Mesenchymal stem cell (in vitro differentiated cells and primary cell): ENCODE data around the gene ANO6.

Experiments
- DNase-seq: peaks from one replicate; pipeline ENCODE4 v3.0.0-alpha.2; 2013
- H2AFZ ChIP-seq: one replicate; pipeline ENCODE4 v1.6.1; 2013; ENCODE audit warnings: low read depth, mild to moderate bottlenecking, control low read depth, inconsistent platforms, low read length, moderate library complexity
- H2AK5ac ChIP-seq: 2 replicates; pipeline ENCODE4 v1.6.1; 2013; ENCODE audit warnings: low read length, moderate library complexity, mild to moderate bottlenecking, inconsistent platforms; ENCODE audit not compliant: severe bottlenecking
- H2BK120ac ChIP-seq: one replicate; pipeline ENCODE4 v1.6.1; 2013; ENCODE audit warnings: low read depth, mild to moderate bottlenecking, inconsistent platforms, low read length, moderate library complexity
- H2BK12ac ChIP-seq, 2 experiments: one replicate each; pipeline ENCODE4 v1.6.1; 2013; ENCODE audit warnings: inconsistent platforms in 2 of 2, low read length in 2 of 2, mild to moderate bottlenecking in 2 of 2, moderate library complexity in 2 of 2, control low read depth in 1 of 2
- H2BK15ac ChIP-seq: one replicate; pipeline ENCODE4 v1.6.1; 2013; ENCODE audit warnings: mild to moderate bottlenecking, low read depth, inconsistent platforms; ENCODE audit not compliant: poor library complexity, severe bottlenecking
- H2BK5ac ChIP-seq: 2 replicates; pipeline ENCODE4 v1.6.1; 2013; ENCODE audit warnings: low read depth, mild to moderate bottlenecking, low read length, control low read depth, inconsistent platforms; ENCODE audit not compliant: poor library complexity, severe bottlenecking
- H3K14ac ChIP-seq, 2 experiments: one replicate each; pipeline ENCODE4 v1.6.1; 2013; ENCODE audit warnings: inconsistent platforms in 2 of 2, low read length in 2 of 2, control low read depth in 1 of 2, mild to moderate bottlenecking in 1 of 2, moderate library complexity in 1 of 2
- H3K18ac ChIP-seq, 2 experiments: one replicate each; pipeline ENCODE4 v1.6.1; 2013; ENCODE audit warnings: inconsistent platforms in 2 of 2, low read length in 2 of 2, control low read depth in 1 of 2, low read depth in 1 of 2, mild to moderate bottlenecking in 1 of 2
- H3K23ac ChIP-seq, 2 experiments: one replicate each; pipeline ENCODE4 v1.6.1; 2013; ENCODE audit warnings: inconsistent platforms in 2 of 2, low read length in 2 of 2, mild to moderate bottlenecking in 2 of 2, moderate library complexity in 2 of 2, control low read depth in 1 of 2
- H3K27ac ChIP-seq: 2 replicates; pipeline ENCODE4 v1.5.1; 2013; ENCODE audit warnings: mild to moderate bottlenecking, moderate library complexity, low read length, control low read depth, inconsistent platforms; ENCODE audit not compliant: poor library complexity, severe bottlenecking
- H3K27me3 ChIP-seq, 2 experiments: 2 replicates each; pipeline versions ENCODE4 v1.6.1 to v1.7.0; 2013; ENCODE audit warnings: low read length in 2 of 2, mild to moderate bottlenecking in 2 of 2, moderate library complexity in 2 of 2, control low read depth in 1 of 2, inconsistent platforms in 1 of 2; ENCODE audit not compliant: control insufficient read depth in 1 of 2, insufficient read depth in 1 of 2
- H3K36me3 ChIP-seq, 2 experiments: 2 replicates each; pipeline versions ENCODE4 v1.6.1 to v1.7.0; 2013; ENCODE audit warnings: low read length in 2 of 2, control low read depth in 1 of 2, inconsistent platforms in 1 of 2, low read depth in 1 of 2, mild to moderate bottlenecking in 1 of 2; ENCODE audit not compliant: insufficient read depth in 2 of 2, control insufficient read depth in 1 of 2
- H3K4ac ChIP-seq, 2 experiments: one replicate each; pipeline ENCODE4 v1.6.1; 2013; ENCODE audit warnings: inconsistent platforms in 2 of 2, low read length in 2 of 2, mild to moderate bottlenecking in 2 of 2, moderate library complexity in 2 of 2, control low read depth in 1 of 2, low read depth in 1 of 2
- H3K4me1 ChIP-seq: 2 replicates; pipeline ENCODE4 v1.6.1; 2013; ENCODE audit warnings: low read depth, low read length, control low read depth; ENCODE audit not compliant: control insufficient read depth, insufficient read depth
- H3K4me2 ChIP-seq: 2 replicates; pipeline ENCODE4 v1.6.1; 2013; ENCODE audit warnings: low read length, mild to moderate bottlenecking, inconsistent platforms; ENCODE audit not compliant: poor library complexity, severe bottlenecking
- H3K4me3 ChIP-seq, 2 experiments: 2 replicates each; pipeline versions ENCODE4 v1.5.1 to v1.7.0; 2013; ENCODE audit warnings: low read length in 2 of 2, mild to moderate bottlenecking in 2 of 2, control low read depth in 1 of 2, low read depth in 1 of 2; ENCODE audit not compliant: insufficient read depth in 1 of 2
- H3K79me1 ChIP-seq: replicated peaks from 2 replicates; pipeline ENCODE4 v1.6.1; 2013; ENCODE audit warnings: mild to moderate bottlenecking, control low read depth, low read length, inconsistent platforms; ENCODE audit not compliant: poor library complexity, severe bottlenecking
- H3K9ac ChIP-seq: 2 replicates; pipeline ENCODE4 v1.7.0; 2013; ENCODE audit warnings: mild to moderate bottlenecking, low read length, moderate library complexity
- H3K9me3 ChIP-seq: 2 replicates; pipeline ENCODE4 v1.7.0; 2013; ENCODE audit warnings: mild to moderate bottlenecking, low read length; ENCODE audit not compliant: control insufficient read depth
- H4K8ac ChIP-seq: one replicate; pipeline ENCODE4 v1.6.1; 2013; ENCODE audit warnings: inconsistent platforms, mild to moderate bottlenecking, low read length, moderate library complexity
- H4K91ac ChIP-seq: one replicate; pipeline ENCODE4 v1.6.1; 2013; ENCODE audit warnings: mild to moderate bottlenecking, low read length, inconsistent platforms
- WGBS: methylation state at CpG from one replicate; pipeline ENCODE4 v1.1.7; 2013; ENCODE audit warnings: mixed read lengths; 5-methylcytosine and 5-hydroxymethylcytosine counted together

Gene ANO6

DNA sequence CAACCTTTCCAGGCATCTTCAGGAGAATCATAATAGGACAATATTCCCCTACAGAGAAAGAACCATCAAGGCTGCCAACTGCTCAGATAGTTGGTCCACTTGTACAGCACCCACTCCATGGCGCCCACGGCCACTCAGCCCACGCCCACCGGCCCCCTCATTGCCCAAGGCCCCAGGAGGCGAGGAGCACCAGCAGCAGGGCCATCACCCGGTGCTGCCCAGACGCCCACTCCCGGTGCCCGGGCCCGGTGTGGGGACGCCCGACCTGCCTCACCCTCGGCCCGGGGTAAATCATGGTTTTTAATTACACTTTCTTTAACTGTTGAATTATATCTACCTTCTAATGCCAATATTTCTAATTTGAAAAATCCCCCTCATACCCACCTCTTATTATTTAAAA lies 41.3 kb upstream of the ANO6 start:
- Histone ChIP-seq H3K4me3 (no peak overlapping the region), H2BK120ac (no peak overlapping the region), H3K9ac (no peak overlapping the region), H3K18ac (no peak overlapping the region), H2AK5ac (no peak overlapping the region), H3K36me3 (peaks cover 0 to 5% of the 10 kb centered on the region in 2 experiments), H3K9me3 (peaks cover 42% of the 10 kb centered on the region), H2BK12ac (no peak overlapping the region), H3K4me2 (no peak overlapping the region), H4K8ac (no peak overlapping the region), H3K79me1 (no peaks in the 10 kb centered on the region), H3K14ac (no peak overlapping the region), H2BK15ac (no peak overlapping the region), H3K4ac (no peak overlapping the region), H2BK5ac (no peak overlapping the region), H3K4me1 (no peaks in the 10 kb centered on the region), H3K27me3 (no peaks in the 10 kb centered on the region), H2AFZ (no peak overlapping the region), H3K23ac (no peak overlapping the region), H4K91ac (no peak overlapping the region), H3K27ac (no peak overlapping the region)
- 96% methylated on average over 14 of the region's 14 CpGs for WGBS
- no peak for DNase-seq

GRCh38 chr12:45178771-45179170 lies 37.1 kb upstream of the ANO6 start:
- no peak overlapping the region for H2AK5ac ChIP-seq
- H3K4ac ChIP-seq, result no peak overlapping the region
- H2BK120ac ChIP-seq, result no peak overlapping the region
- peaks cover 46% of the 10 kb centered on the region for H3K9me3 ChIP-seq
- no peak overlapping the region for H3K4me2 ChIP-seq
- H3K14ac ChIP-seq, result no peak overlapping the region
- no peaks in the 10 kb centered on the region for H3K79me1 ChIP-seq
- H3K36me3 ChIP-seq, result peaks cover 0 to 5% of the 10 kb centered on the region in 2 experiments
- H3K4me1 ChIP-seq, result no peaks in the 10 kb centered on the region
- no peak for DNase-seq
- no peak overlapping the region for H2BK15ac ChIP-seq
- H3K27me3 ChIP-seq, result no peaks in the 10 kb centered on the region
- no peak overlapping the region for H3K18ac ChIP-seq
- no peak overlapping the region for H3K23ac ChIP-seq
- H2BK5ac ChIP-seq, result no peak overlapping the region
- no peak overlapping the region for H2AFZ ChIP-seq
- H3K9ac ChIP-seq, result no peak overlapping the region
- H3K27ac ChIP-seq, result no peak overlapping the region
- no peak overlapping the region for H3K4me3 ChIP-seq
- no peak overlapping the region for H4K8ac ChIP-seq
- H2BK12ac ChIP-seq, result no peak overlapping the region
- H4K91ac ChIP-seq, result no peak overlapping the region

GRCh38 chr12:45182511-45182910 lies 33.4 kb upstream of the ANO6 start:
- H2BK120ac ChIP-seq, result no peak overlapping the region
- no peak overlapping the region for H3K23ac ChIP-seq
- H3K9me3 ChIP-seq, result peaks cover 23% of the 10 kb centered on the region
- H3K27me3 ChIP-seq, result no peaks in the 10 kb centered on the region
- no peak overlapping the region for H4K91ac ChIP-seq
- DNase-seq, result no peak
- H2BK12ac ChIP-seq, result no peak overlapping the region
- no peak overlapping the region for H3K4me3 ChIP-seq
- no peak overlapping the region for H3K14ac ChIP-seq
- no peak overlapping the region for H4K8ac ChIP-seq
- H2AFZ ChIP-seq, result no peak overlapping the region
- H3K27ac ChIP-seq, result no peak overlapping the region
- no peak overlapping the region for H2AK5ac ChIP-seq
- H2BK5ac ChIP-seq, result no peak overlapping the region
- no peak overlapping the region for H2BK15ac ChIP-seq
- no peaks in the 10 kb centered on the region for H3K36me3 ChIP-seq
- no peak overlapping the region for H3K4me2 ChIP-seq
- no peak overlapping the region for H3K9ac ChIP-seq
- H3K79me1 ChIP-seq, result no peaks in the 10 kb centered on the region
- no peak overlapping the region for H3K4ac ChIP-seq
- H3K18ac ChIP-seq, result no peak overlapping the region
- no peaks in the 10 kb centered on the region for H3K4me1 ChIP-seq

DNA sequence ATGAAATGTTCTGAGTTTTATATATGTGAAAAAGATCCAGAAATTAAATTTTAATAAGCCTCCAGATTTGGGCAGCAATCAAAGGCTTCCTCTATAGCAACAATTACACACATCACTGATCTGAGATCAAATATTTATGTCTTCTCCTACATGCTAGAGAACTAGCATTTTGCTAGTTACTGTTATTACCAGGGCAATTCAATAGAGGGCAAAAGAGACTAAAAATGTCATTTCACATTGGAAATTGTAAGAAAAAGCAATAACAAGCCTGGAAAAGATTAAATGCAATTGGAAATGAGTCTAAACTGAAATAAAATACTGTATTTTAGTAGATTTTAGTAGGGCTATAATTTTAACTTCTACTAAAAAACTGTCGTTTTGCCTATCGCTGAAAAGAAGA lies 32.6 kb upstream of the ANO6 start:
- peaks cover 15% of the 10 kb centered on the region for H3K9me3 ChIP-seq
- H2BK120ac ChIP-seq, result no peak overlapping the region
- no peaks in the 10 kb centered on the region for H3K27me3 ChIP-seq
- no peak overlapping the region for H2BK12ac ChIP-seq
- DNase-seq, result peak; percentile 18
- H3K4me3 ChIP-seq, result no peak overlapping the region
- no peaks in the 10 kb centered on the region for H3K79me1 ChIP-seq
- no CpG with 5 or more reads among the region's 2 CpGs for WGBS
- no peak overlapping the region for H3K23ac ChIP-seq
- no peak overlapping the region for H3K14ac ChIP-seq
- H3K4ac ChIP-seq, result no peak overlapping the region
- no peak overlapping the region for H3K27ac ChIP-seq
- H3K9ac ChIP-seq, result peak overlapping the region; percentile 56
- H3K4me2 ChIP-seq, result no peak overlapping the region
- H2AFZ ChIP-seq, result no peak overlapping the region
- no peaks in the 10 kb centered on the region for H3K36me3 ChIP-seq
- no peak overlapping the region for H3K18ac ChIP-seq
- no peak overlapping the region for H2BK5ac ChIP-seq
- no peaks in the 10 kb centered on the region for H3K4me1 ChIP-seq
- H4K8ac ChIP-seq, result no peak overlapping the region
- no peak overlapping the region for H4K91ac ChIP-seq
- no peak overlapping the region for H2BK15ac ChIP-seq
- H2AK5ac ChIP-seq, result no peak overlapping the region
